Stomach (tissue), 4 donors: ENCODE measurements around the gene ALDH1A2.

Experiments used
- EP300 ChIP-seq: sonication (generic); formaldehyde crosslinking; IDR thresholded peaks from one replicate; pipeline ENCODE4 v1.6.1; 2017; ENCODE audit warnings: antibody characterized with exemption
- POLR2A ChIP-seq, 4 donors: fragments of 450-650 bp; IDR thresholded peaks; one replicate each; pipeline ENCODE4 v1.6.1; 2016; ENCODE audit warnings: antibody characterized with exemption in 4 of 4, control low read depth in 2 of 4, mild to moderate bottlenecking in 1 of 4, moderate library complexity in 1 of 4
- POLR2AphosphoS5 ChIP-seq, 3 donors: sonication (generic); formaldehyde crosslinking; IDR thresholded peaks; one replicate each; pipeline ENCODE4 v1.6.1; 2016; ENCODE audit warnings: antibody characterized with exemption in 3 of 3
- TF ChIP-seq, protein P1 (sequence below), 7 experiments: fragments of 450-650 bp in 4 of 7; fragments of 200-600 bp in 3 of 7; sonication (generic) in 3 of 7; IDR thresholded peaks; one replicate each; pipeline ENCODE4 v1.5.1; 2016 to 2019; ENCODE audit warnings: antibody characterized with exemption in 7 of 7, control low read depth in 2 of 7, mild to moderate bottlenecking in 1 of 7

DNA sequence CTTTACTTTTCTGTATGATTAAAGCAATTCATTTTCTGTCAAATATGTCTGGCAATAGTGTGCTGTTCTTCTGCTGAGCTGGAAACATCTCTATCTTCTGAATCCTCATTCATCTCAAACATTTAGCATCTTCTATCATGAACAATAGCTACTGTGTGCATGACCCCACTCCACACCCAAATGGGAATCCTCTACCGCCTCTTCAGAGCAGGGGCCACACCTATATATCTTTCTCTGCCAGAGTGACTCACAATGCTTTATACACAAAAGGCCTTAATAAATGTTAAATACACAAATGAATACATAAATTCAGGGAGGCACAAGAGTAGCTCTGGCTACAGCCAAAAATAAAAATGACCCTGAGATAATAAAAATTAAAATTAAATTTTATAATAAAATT is 8.0 kb downstream of the ALDH1A2 start:
- TF ChIP-seq POLR2A (IDR thresholded peaks at IDR 0.05) (no peak), EP300 (no peak), POLR2AphosphoS5 (IDR thresholded peaks at IDR 0.05) (no peak)
- TF ChIP-seq, protein P1, sequence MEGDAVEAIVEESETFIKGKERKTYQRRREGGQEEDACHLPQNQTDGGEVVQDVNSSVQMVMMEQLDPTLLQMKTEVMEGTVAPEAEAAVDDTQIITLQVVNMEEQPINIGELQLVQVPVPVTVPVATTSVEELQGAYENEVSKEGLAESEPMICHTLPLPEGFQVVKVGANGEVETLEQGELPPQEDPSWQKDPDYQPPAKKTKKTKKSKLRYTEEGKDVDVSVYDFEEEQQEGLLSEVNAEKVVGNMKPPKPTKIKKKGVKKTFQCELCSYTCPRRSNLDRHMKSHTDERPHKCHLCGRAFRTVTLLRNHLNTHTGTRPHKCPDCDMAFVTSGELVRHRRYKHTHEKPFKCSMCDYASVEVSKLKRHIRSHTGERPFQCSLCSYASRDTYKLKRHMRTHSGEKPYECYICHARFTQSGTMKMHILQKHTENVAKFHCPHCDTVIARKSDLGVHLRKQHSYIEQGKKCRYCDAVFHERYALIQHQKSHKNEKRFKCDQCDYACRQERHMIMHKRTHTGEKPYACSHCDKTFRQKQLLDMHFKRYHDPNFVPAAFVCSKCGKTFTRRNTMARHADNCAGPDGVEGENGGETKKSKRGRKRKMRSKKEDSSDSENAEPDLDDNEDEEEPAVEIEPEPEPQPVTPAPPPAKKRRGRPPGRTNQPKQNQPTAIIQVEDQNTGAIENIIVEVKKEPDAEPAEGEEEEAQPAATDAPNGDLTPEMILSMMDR (IDR thresholded peaks at IDR 0.05) = no peak
